PFSK-1 (cell line): Measurements from ENCODE around the gene MACC1.

Source experiments
- POLR2AphosphoS5 ChIP-seq: IDR thresholded peaks from 2 replicates; pipeline ENCODE4 v1.6.1; 2012; ENCODE audit warnings: low read depth, mild to moderate bottlenecking, control low read depth, low read length, moderate library complexity
- TAF1 ChIP-seq: IDR thresholded peaks from 2 replicates; pipeline ENCODE4 v1.6.1; 2012; ENCODE audit warnings: low read length, control low read depth, borderline replicate concordance; ENCODE audit not compliant: insufficient read depth

GRCh38 chr7:20129920-20130319 is 87.3 kb downstream of the MACC1 start:
- no peak for TF ChIP-seq POLR2AphosphoS5
- no peak for TF ChIP-seq TAF1
